Progenitor cell of endocrine pancreas (in vitro differentiated cells): Measurements from ENCODE around the gene SPTY2D1. TPM values are rescaled to one million over a fixed set of nuclear protein-coding genes. Genes with fewer than 3 reads are reported as not detected.
A peak's percentile ranks its signal among the peaks of the same experiment; 100 is the strongest.

ENCODE experiments used
- DNase-seq: peaks from one replicate; pipeline ENCODE4 v3.0.0; 2021; ENCODE audit warnings: low spot score; ENCODE audit not compliant: unreplicated experiment
- H3K27ac Mint-ChIP-seq: 2 replicates; pipeline ENCODE4 v1.8.0; 2021; ENCODE audit warnings: mild to moderate bottlenecking, moderate library complexity, mixed read lengths
- H3K27me3 Mint-ChIP-seq: 2 replicates; pipeline ENCODE4 v1.8.0; 2021; ENCODE audit warnings: mixed read lengths
- H3K36me3 Mint-ChIP-seq: 2 replicates; pipeline ENCODE4 v1.8.0; 2022; ENCODE audit warnings: mixed read lengths; ENCODE audit not compliant: insufficient read depth
- H3K4me1 Mint-ChIP-seq: 2 replicates; pipeline ENCODE4 v1.8.0; 2021; ENCODE audit warnings: low read depth, mixed read lengths
- H3K4me3 Mint-ChIP-seq: 2 replicates; pipeline ENCODE4 v1.8.0; 2021; ENCODE audit warnings: low read depth, mild to moderate bottlenecking, moderate library complexity, mixed read lengths
- H3K9me3 Mint-ChIP-seq: 2 replicates; pipeline ENCODE4 v1.8.0; 2021; ENCODE audit warnings: low read depth, mixed read lengths
- CTCF ChIP-seq: fragments of 200-600 bp; sonication (generic); IDR thresholded peaks from one replicate; pipeline ENCODE4 v1.5.0; 2021; ENCODE audit warnings: antibody characterized with exemption, mild to moderate bottlenecking; ENCODE audit not compliant: unreplicated experiment
- total RNA-seq: library from RNA; stranded (reverse); gene quantifications from 2 replicates; pipeline ENCODE4 v1.2.1, GENCODE V29; 2021

SPTY2D1 gene
- total RNA-seq, 1 donor from 2014 or later: 21.6 TPM

- Mint-ChIP-seq H3K27ac (peak overlapping the region; percentile 4), H3K9me3 (no peaks in the 10 kb centered on the region), H3K27me3 (no peaks in the 10 kb centered on the region), H3K4me3 (no peak overlapping the region), H3K4me1 (no peaks in the 10 kb centered on the region), H3K36me3 (peaks cover 8% of the 10 kb centered on the region)
- no peak for TF ChIP-seq CTCF
- no peak for DNase-seq
Observed at GRCh38 chr11:18615628-18616392, 18.3 kb downstream of the SPTY2D1 start.

GRCh38 chr11:18614667-18615066 is 19.5 kb downstream of the SPTY2D1 start:
- Mint-ChIP-seq H3K9me3 (no peaks in the 10 kb centered on the region), H3K4me3 (no peak overlapping the region), H3K36me3 (peaks cover 8% of the 10 kb centered on the region), H3K27ac (no peak overlapping the region), H3K27me3 (no peaks in the 10 kb centered on the region), H3K4me1 (no peaks in the 10 kb centered on the region)
- DNase-seq: no peak
- no peak for TF ChIP-seq CTCF

DNA sequence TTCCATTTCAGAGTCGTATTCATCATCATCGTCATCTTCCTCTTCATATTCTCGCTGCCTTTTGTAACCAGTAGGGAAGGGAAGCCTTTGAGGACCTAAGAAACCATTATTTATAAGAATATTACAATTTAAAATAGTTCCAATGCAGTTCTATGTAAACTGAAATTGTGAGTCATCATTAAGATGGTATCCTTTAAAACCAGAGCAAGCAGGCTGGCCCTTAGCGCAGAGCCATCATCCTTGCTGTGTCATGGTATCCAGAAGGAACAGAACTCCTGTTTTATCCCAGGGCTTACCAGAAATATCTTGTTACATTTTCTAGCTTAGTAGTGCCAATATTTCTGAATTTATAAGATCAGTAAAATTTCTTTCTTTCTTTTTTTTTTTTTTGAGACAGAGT is 21.7 kb downstream of the SPTY2D1 start:
- H3K4me3 Mint-ChIP-seq: no peak overlapping the region
- no peak for TF ChIP-seq CTCF
- H3K36me3 Mint-ChIP-seq: peaks cover 10% of the 10 kb centered on the region
- no peaks in the 10 kb centered on the region for H3K27me3 Mint-ChIP-seq
- H3K9me3 Mint-ChIP-seq: no peaks in the 10 kb centered on the region
- DNase-seq: no peak
- no peak overlapping the region for H3K27ac Mint-ChIP-seq
- no peaks in the 10 kb centered on the region for H3K4me1 Mint-ChIP-seq

GRCh38 chr11:18611196-18611595 is 22.9 kb downstream of the SPTY2D1 start:
- H3K4me3 Mint-ChIP-seq: no peak overlapping the region
- TF ChIP-seq CTCF: no peak
- H3K27me3 Mint-ChIP-seq: no peaks in the 10 kb centered on the region
- H3K36me3 Mint-ChIP-seq: peaks cover 10% of the 10 kb centered on the region
- H3K27ac Mint-ChIP-seq: no peak overlapping the region
- no peak for DNase-seq
- no peaks in the 10 kb centered on the region for H3K9me3 Mint-ChIP-seq
- H3K4me1 Mint-ChIP-seq: no peaks in the 10 kb centered on the region

- peaks cover 5% of the 10 kb centered on the region for H3K36me3 Mint-ChIP-seq
- H3K4me1 Mint-ChIP-seq: no peaks in the 10 kb centered on the region
- no peaks in the 10 kb centered on the region for H3K27me3 Mint-ChIP-seq
- no peak overlapping the region for H3K27ac Mint-ChIP-seq
- no peak overlapping the region for H3K4me3 Mint-ChIP-seq
- DNase-seq: no peak
- no peaks in the 10 kb centered on the region for H3K9me3 Mint-ChIP-seq
- TF ChIP-seq CTCF: no peak
Observed at GRCh38 chr11:18608376-18608775, 25.8 kb downstream of the SPTY2D1 start.
